Nephron progenitor cell (in vitro differentiated cells): ENCODE measurements around the gene DRGX.

Experiments
- DNase-seq: peaks from one replicate; pipeline ENCODE4 v3.0.0; 2021
- H3K27ac Mint-ChIP-seq: 2 replicates; pipeline ENCODE4 v1.8.0; 2021; ENCODE audit warnings: mild to moderate bottlenecking, moderate library complexity, mixed read lengths
- H3K27me3 Mint-ChIP-seq: 2 replicates; pipeline ENCODE4 v1.8.0; 2021; ENCODE audit warnings: mild to moderate bottlenecking, low read depth, mixed read lengths; ENCODE audit not compliant: poor library complexity
- H3K36me3 Mint-ChIP-seq: 2 replicates; pipeline ENCODE4 v1.8.0; 2021; ENCODE audit warnings: low read depth, mixed read lengths
- H3K4me1 Mint-ChIP-seq: 2 replicates; pipeline ENCODE4 v1.8.0; 2021; ENCODE audit warnings: mixed read lengths
- H3K4me3 Mint-ChIP-seq: 2 replicates; pipeline ENCODE4 v1.8.0; 2021; ENCODE audit warnings: mild to moderate bottlenecking, moderate library complexity, mixed read lengths
- H3K9me3 Mint-ChIP-seq: 2 replicates; pipeline ENCODE4 v1.8.0; 2021; ENCODE audit warnings: mild to moderate bottlenecking, moderate library complexity, mixed read lengths
- TF ChIP-seq, protein P1 (sequence below): fragments of 200-600 bp; sonication (generic); IDR thresholded peaks from 2 replicates; pipeline ENCODE4 v1.5.0; 2021; ENCODE audit warnings: antibody characterized with exemption

DRGX gene

DNA sequence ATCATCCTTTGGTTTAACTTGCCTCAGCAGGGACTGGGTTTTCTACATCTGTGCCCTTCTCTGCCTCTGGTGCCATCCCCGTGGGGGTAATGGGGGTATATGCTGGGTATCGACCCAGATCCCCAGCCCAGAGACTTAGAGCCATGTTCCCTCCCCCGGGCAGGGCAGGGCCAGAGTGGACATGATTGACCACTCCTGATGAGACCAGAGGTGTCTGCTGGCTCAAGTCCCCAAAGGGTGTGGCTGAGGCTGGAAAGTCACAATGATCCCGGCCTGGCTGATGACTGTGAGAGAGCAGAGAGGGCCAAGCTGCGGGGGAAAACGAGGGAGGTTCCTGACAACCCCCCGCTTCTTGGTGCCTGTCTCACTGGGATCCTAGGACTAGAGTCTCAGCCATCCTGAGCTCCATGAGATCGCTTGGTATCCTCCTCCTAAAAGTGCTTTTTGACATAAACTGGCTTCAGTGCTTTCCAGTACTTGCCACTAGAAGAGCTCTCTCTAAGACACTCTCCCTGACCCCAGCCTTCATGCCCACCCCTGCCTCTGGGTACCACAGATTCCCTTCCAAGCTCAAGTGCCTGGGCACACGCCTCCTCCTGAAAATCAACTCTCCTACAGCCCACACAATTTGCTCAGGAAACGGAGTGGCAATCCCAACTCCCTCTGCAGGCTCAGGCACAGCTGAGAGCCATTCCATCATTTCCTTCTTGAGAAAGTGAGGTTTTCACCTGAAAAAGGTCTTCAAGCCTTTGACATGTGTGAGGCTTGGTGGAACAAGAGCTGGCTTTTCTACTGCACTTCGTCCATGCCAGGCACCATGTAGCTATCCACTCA, 33.9 kb downstream of the DRGX start:
- TF ChIP-seq, protein P1, sequence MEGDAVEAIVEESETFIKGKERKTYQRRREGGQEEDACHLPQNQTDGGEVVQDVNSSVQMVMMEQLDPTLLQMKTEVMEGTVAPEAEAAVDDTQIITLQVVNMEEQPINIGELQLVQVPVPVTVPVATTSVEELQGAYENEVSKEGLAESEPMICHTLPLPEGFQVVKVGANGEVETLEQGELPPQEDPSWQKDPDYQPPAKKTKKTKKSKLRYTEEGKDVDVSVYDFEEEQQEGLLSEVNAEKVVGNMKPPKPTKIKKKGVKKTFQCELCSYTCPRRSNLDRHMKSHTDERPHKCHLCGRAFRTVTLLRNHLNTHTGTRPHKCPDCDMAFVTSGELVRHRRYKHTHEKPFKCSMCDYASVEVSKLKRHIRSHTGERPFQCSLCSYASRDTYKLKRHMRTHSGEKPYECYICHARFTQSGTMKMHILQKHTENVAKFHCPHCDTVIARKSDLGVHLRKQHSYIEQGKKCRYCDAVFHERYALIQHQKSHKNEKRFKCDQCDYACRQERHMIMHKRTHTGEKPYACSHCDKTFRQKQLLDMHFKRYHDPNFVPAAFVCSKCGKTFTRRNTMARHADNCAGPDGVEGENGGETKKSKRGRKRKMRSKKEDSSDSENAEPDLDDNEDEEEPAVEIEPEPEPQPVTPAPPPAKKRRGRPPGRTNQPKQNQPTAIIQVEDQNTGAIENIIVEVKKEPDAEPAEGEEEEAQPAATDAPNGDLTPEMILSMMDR = no peak
- H3K4me3 Mint-ChIP-seq = no peak overlapping the region
- H3K36me3 Mint-ChIP-seq = no peaks in the 10 kb centered on the region
- peaks cover 7% of the 10 kb centered on the region for H3K9me3 Mint-ChIP-seq
- no peak for DNase-seq
- peaks cover 6% of the 10 kb centered on the region for H3K4me1 Mint-ChIP-seq
- peaks cover 12% of the 10 kb centered on the region for H3K27me3 Mint-ChIP-seq
- H3K27ac Mint-ChIP-seq = no peak overlapping the region

- H3K36me3 Mint-ChIP-seq = no peaks in the 10 kb centered on the region
- no peak overlapping the region for H3K4me3 Mint-ChIP-seq
- peaks cover 12% of the 10 kb centered on the region for H3K9me3 Mint-ChIP-seq
- DNase-seq = no peak
- H3K27me3 Mint-ChIP-seq = peaks cover 12% of the 10 kb centered on the region
- H3K27ac Mint-ChIP-seq = no peak overlapping the region
- TF ChIP-seq, protein P1 = no peak
- peaks cover 6% of the 10 kb centered on the region for H3K4me1 Mint-ChIP-seq
Measured at GRCh38 chr10:49361178-49361554, 34.7 kb downstream of the DRGX start.

- Mint-ChIP-seq H3K36me3 (no peaks in the 10 kb centered on the region), H3K9me3 (peaks cover 12% of the 10 kb centered on the region), H3K4me1 (peaks cover 6% of the 10 kb centered on the region), H3K27me3 (peaks cover 12% of the 10 kb centered on the region), H3K27ac (no peak overlapping the region), H3K4me3 (no peak overlapping the region)
- no peak for DNase-seq
- TF ChIP-seq, protein P1 = no peak
Measured at GRCh38 chr10:49360271-49361177, 35.4 kb downstream of the DRGX start.

DNA sequence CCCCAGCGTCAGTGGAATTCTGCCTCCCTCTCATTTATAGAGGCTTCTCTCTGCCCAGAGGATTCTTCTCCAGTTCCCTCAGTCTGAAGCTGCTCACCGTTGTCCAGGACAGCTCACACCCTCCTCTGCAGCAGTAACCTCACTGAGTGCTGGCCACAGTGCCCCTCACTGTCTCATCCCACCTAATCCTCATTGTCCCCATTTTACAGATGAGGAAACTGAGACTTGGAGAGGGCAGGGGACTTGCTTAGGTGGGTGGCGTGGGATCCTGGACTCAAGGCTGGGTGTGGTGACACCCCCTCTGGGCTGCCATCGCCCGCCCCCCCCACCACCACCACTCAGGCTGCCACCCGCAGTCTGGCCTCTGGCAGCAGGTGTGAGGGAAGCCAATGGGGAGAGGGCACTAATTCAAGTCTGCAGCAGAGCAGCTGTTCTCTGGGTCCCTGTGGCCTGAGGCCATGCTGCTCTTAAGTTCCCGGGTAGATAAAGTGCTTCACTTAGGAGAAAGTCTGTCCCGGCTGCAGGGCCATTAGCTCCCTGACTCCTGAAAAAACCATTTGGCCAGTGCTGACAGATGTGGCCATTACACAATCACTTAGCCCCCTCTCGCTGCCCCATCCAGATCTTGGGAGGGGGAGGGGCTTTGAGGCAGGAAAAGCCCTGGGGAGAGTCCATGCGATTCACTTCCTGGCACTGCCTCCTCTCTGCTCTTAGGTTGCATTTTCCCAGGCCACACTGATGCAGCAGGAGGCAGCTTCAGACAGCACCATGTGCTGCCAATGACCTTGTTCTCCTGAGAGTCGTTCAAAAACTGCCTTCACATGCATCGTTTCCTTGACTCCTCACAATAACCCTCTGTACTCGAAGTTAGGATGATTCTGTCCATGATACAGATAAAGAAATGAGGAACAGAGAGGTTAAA, 36.3 kb downstream of the DRGX start:
- Mint-ChIP-seq H3K4me1 (peaks cover 6% of the 10 kb centered on the region), H3K9me3 (peaks cover 12% of the 10 kb centered on the region), H3K36me3 (no peaks in the 10 kb centered on the region), H3K4me3 (no peak overlapping the region), H3K27me3 (peaks cover 12% of the 10 kb centered on the region), H3K27ac (no peak overlapping the region)
- peak; percentile 38 for DNase-seq
- TF ChIP-seq, protein P1 = no peak

GRCh38 chr10:49357910-49358309, 38.0 kb downstream of the DRGX start:
- peaks cover 12% of the 10 kb centered on the region for H3K9me3 Mint-ChIP-seq
- H3K27ac Mint-ChIP-seq = no peak overlapping the region
- H3K4me1 Mint-ChIP-seq = peaks cover 9% of the 10 kb centered on the region
- no peak for DNase-seq
- H3K27me3 Mint-ChIP-seq = peaks cover 12% of the 10 kb centered on the region
- H3K4me3 Mint-ChIP-seq = no peak overlapping the region
- no peaks in the 10 kb centered on the region for H3K36me3 Mint-ChIP-seq
- TF ChIP-seq, protein P1 = no peak
